IPS-18a (cell line): ENCODE data around the gene ZNF587B.
"Not testable (repeated sequence)": the region's sequence is repeated elsewhere in the genome, so short reads cannot be mapped to it uniquely, and the experiment has no call there.

Source experiments
- H3K27ac ChIP-seq: one replicate; pipeline ENCODE4 v1.5.1; 2013; ENCODE audit warnings: low read length
- H3K27me3 ChIP-seq: one replicate; pipeline ENCODE4 v1.6.1; 2013; ENCODE audit warnings: mild to moderate bottlenecking, low read length; ENCODE audit not compliant: control insufficient read depth, insufficient read depth
- H3K36me3 ChIP-seq: one replicate; pipeline ENCODE4 v1.6.1; 2013; ENCODE audit warnings: low read depth, low read length; ENCODE audit not compliant: control insufficient read depth
- H3K4me1 ChIP-seq: one replicate; pipeline ENCODE4 v1.6.1; 2013; ENCODE audit warnings: low read depth, low read length; ENCODE audit not compliant: control insufficient read depth
- H3K4me3 ChIP-seq: one replicate; pipeline ENCODE4 v1.5.1; 2013; ENCODE audit warnings: low read length
- H3K9ac ChIP-seq: one replicate; pipeline ENCODE4 v1.6.1; 2013; ENCODE audit warnings: mild to moderate bottlenecking, low read length, moderate library complexity
- H3K9me3 ChIP-seq: one replicate; pipeline ENCODE4 v1.6.1; 2013; ENCODE audit warnings: low read depth, low read length; ENCODE audit not compliant: control insufficient read depth

The ZNF587B gene

GRCh38 chr19:57830071-57830602, at the start of gene ZNF587B:
Gene ZNF587B (plus strand): TSS chr19:57830299. CDS start chr19:57830529, 230 bp downstream.
- H3K27me3 ChIP-seq, result no peaks in the 10 kb centered on the region

GRCh38 chr19:57786286-57786685, 43.8 kb upstream of the ZNF587B start:
- H3K36me3 ChIP-seq, result peaks cover 8% of the 10 kb centered on the region

More at GRCh38 chr19:57830071-57830602, at the start of gene ZNF587B:
- H3K27ac ChIP-seq, result peak within 1 kb of the TSS; percentile 88
- H3K9me3 ChIP-seq, result no peaks in the 10 kb centered on the region
- peaks cover 8% of the 10 kb centered on the region for H3K36me3 ChIP-seq
- H3K4me3 ChIP-seq, result peak within 1 kb of the TSS; percentile 90
- H3K4me1 ChIP-seq, result peaks cover 4% of the 10 kb centered on the region
- H3K9ac ChIP-seq, result peak within 1 kb of the TSS; percentile 97

DNA sequence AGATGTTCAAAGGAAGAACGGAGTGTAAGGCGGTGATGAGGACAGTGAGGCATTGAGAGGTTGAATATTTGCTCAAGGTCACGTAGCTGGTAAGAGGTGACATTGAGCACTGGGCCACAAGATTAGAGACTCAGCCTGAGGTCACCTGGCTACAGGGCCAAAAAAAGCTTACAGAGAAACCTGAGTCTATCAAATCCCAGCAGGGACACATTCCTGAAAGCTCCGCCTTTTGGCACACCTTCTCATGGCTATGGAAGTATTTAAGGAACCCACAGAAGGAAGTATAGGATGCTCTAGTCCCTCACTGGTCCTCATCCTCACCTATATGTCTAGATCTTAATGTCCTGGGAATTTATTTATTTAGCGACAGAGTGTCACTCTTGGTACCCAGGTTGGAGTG, 43.2 kb upstream of the ZNF587B start:
- H3K4me3 ChIP-seq, result no peak overlapping the region
- no peaks in the 10 kb centered on the region for H3K9me3 ChIP-seq
- H3K9ac ChIP-seq, result no peak overlapping the region
- H3K27me3 ChIP-seq, result no peaks in the 10 kb centered on the region
- no peak overlapping the region for H3K27ac ChIP-seq
- no peaks in the 10 kb centered on the region for H3K4me1 ChIP-seq
- H3K36me3 ChIP-seq, result peaks cover 7% of the 10 kb centered on the region

More at GRCh38 chr19:57786286-57786685, 43.8 kb upstream of the ZNF587B start:
- no peak overlapping the region for H3K4me3 ChIP-seq
- H3K4me1 ChIP-seq, result no peaks in the 10 kb centered on the region
- no peak overlapping the region for H3K27ac ChIP-seq
- no peaks in the 10 kb centered on the region for H3K27me3 ChIP-seq
- H3K9me3 ChIP-seq, result no peaks in the 10 kb centered on the region
- no peak overlapping the region for H3K9ac ChIP-seq

DNA sequence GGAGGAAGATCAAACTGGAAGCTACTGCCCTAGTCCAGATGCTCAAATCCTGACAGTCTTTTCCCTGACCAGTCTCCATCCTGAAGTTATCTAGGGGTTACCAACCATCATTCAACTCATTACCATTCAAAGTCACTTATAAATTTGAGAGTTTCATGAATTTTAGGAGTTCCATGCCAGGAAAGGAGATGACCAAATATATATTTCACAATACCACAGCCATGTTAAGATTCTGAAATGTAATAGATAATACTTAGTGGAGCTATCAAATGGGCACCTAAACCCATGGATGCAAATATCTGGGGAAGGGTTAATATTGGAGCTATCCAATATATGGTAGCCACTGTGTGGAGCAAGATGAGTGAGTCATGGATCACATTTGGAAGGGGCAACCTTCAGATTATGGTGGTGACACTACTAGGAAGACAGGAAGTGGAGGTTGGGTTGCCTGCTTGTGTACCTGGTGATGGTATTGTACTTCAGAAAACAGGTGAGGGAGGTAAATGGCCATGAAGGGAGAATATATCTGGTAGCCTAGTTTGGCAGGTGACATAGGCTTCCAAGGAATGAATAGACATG, 41.9 kb upstream of the ZNF587B start:
- H3K4me1 ChIP-seq, result no peaks in the 10 kb centered on the region
- peaks cover 11% of the 10 kb centered on the region for H3K36me3 ChIP-seq
- no peak overlapping the region for H3K4me3 ChIP-seq
- H3K9ac ChIP-seq, result no peak overlapping the region
- no peaks in the 10 kb centered on the region for H3K27me3 ChIP-seq
- no peaks in the 10 kb centered on the region for H3K9me3 ChIP-seq
- H3K27ac ChIP-seq, result no peak overlapping the region

- Histone ChIP-seq H3K36me3 (peaks cover 11% of the 10 kb centered on the region), H3K9me3 (no peaks in the 10 kb centered on the region), H3K4me1 (no peaks in the 10 kb centered on the region), H3K4me3 (no peak overlapping the region), H3K9ac (no peak overlapping the region), H3K27ac (no peak overlapping the region), H3K27me3 (no peaks in the 10 kb centered on the region)
These were observed 40.8 kb upstream of the ZNF587B start for GRCh38 chr19:57789288-57789687.

GRCh38 chr19:57796580-57796979, 33.5 kb upstream of the ZNF587B start:
- H3K27ac ChIP-seq, H3K27me3 ChIP-seq, H3K9me3 ChIP-seq, H3K4me3 ChIP-seq, H3K9ac ChIP-seq: not testable (repeated sequence)
- peaks cover 17% of the 10 kb centered on the region for H3K36me3 ChIP-seq
- peaks cover 11% of the 10 kb centered on the region for H3K4me1 ChIP-seq

DNA sequence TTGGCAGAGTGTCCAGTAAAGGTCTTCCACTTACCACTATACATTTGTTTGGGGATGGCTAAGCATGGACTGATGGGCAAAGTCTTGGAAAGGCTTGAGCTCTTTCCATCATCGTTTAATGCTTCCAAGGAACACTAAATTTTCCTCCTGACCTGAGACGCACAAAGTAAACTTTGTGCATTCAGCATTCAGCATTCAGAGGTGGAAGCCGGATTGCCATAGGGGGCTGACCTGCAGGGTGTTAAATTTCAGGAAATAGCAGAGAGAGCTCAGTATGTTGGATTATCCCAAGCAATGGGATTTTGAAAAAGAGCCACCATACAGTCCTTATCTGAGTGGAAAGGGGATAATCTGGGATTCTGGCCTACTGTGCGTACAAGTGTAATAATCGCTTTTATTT, 29.4 kb upstream of the ZNF587B start:
- no peak overlapping the region for H3K9ac ChIP-seq
- no peaks in the 10 kb centered on the region for H3K9me3 ChIP-seq
- H3K27ac ChIP-seq, result no peak overlapping the region
- no peak overlapping the region for H3K4me3 ChIP-seq
- peaks cover 13% of the 10 kb centered on the region for H3K36me3 ChIP-seq
- H3K27me3 ChIP-seq, result no peaks in the 10 kb centered on the region
- peaks cover 31% of the 10 kb centered on the region for H3K4me1 ChIP-seq

DNA sequence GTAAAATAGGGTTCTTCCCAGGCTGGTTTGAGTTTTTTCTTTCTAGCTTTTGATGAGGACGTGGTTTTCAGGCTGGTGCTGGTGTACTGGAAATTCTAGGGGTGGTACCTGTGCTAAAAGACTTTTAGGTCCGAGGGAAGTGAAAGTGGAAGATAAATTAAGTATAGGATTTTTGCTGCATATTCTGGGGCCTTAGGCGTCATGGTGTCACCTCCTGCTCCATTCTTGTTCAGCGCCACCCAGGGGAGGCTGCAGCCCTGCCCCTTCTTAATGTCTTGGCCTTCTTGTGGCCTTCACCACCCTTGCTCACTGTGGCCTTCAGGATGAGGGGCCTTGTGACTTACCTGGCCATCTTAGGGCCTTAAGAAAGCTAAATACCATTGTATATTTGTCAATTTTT, 27.8 kb upstream of the ZNF587B start:
- Histone ChIP-seq H3K4me1 (peaks cover 33% of the 10 kb centered on the region), H3K27ac (no peak overlapping the region), H3K9me3 (no peaks in the 10 kb centered on the region), H3K27me3 (no peaks in the 10 kb centered on the region), H3K4me3 (no peak overlapping the region), H3K9ac (no peak overlapping the region), H3K36me3 (no peaks in the 10 kb centered on the region)

DNA sequence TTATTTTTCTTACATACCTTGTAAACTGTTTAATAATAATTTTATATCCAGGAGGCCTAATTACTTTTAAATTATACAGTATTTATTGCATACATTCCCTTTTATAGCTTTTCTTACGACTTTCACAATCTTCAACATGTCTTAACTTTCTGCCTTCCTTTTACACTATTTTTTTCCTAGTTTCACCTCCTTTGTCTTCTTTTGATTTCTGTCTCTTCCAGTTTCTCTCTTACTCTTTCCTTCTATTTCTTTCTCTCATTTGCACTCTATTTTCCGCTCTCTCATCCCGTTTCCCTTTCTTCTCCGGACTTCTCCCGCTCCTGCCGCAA, 26.9 kb upstream of the ZNF587B start:
- H3K9ac ChIP-seq, result peak overlapping the region; percentile 97
- H3K9me3 ChIP-seq, result no peaks in the 10 kb centered on the region
- peaks cover 9% of the 10 kb centered on the region for H3K36me3 ChIP-seq
- H3K4me1 ChIP-seq, result peaks cover 33% of the 10 kb centered on the region
- H3K27ac ChIP-seq, result peak overlapping the region; percentile 98
- H3K27me3 ChIP-seq, result no peaks in the 10 kb centered on the region
- peak overlapping the region; percentile 90 for H3K4me3 ChIP-seq

GRCh38 chr19:57803594-57804325, 26.3 kb upstream of the ZNF587B start:
- no peaks in the 10 kb centered on the region for H3K9me3 ChIP-seq
- H3K4me3 ChIP-seq, result peak overlapping the region; percentile 90
- H3K9ac ChIP-seq, result peak overlapping the region; percentile 97
- no peaks in the 10 kb centered on the region for H3K27me3 ChIP-seq
- H3K4me1 ChIP-seq, result peaks cover 33% of the 10 kb centered on the region
- peaks cover 13% of the 10 kb centered on the region for H3K36me3 ChIP-seq
- peak overlapping the region; percentile 98 for H3K27ac ChIP-seq

DNA sequence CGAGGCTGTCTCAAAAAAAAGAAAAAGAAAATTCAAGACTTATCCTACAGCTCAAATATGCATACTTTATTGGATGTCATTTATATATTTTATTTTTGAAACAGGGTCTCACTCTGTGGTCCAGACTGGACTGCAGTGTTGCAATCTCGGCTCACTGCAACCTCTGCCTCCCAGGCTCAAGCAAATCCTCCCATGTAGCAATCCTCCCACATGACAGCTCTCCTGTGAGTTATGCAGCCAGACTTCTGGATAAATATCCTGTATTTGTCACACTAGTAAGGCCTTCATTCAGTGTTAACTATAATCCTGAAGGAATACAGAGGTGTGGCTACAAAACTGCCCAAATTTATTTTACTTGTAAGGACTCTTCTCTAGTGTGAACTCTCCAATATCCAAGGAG, 22.6 kb upstream of the ZNF587B start:
- no peak overlapping the region for H3K9ac ChIP-seq
- no peaks in the 10 kb centered on the region for H3K9me3 ChIP-seq
- H3K27ac ChIP-seq, result no peak overlapping the region
- H3K4me3 ChIP-seq, result no peak overlapping the region
- H3K36me3 ChIP-seq, result peaks cover 36% of the 10 kb centered on the region
- no peaks in the 10 kb centered on the region for H3K27me3 ChIP-seq
- peaks cover 13% of the 10 kb centered on the region for H3K4me1 ChIP-seq
